ENCODE results near the gene RIN2. TPM values are rescaled to one million over a fixed set of nuclear protein-coding genes. Genes with fewer than 3 reads are reported as not detected.

Gene RIN2
- polyA plus RNA-seq, 1 donor (not counting 4 experiments of a cell fraction or from before 2014, with no cell fraction given): 40.1 TPM

DNA sequence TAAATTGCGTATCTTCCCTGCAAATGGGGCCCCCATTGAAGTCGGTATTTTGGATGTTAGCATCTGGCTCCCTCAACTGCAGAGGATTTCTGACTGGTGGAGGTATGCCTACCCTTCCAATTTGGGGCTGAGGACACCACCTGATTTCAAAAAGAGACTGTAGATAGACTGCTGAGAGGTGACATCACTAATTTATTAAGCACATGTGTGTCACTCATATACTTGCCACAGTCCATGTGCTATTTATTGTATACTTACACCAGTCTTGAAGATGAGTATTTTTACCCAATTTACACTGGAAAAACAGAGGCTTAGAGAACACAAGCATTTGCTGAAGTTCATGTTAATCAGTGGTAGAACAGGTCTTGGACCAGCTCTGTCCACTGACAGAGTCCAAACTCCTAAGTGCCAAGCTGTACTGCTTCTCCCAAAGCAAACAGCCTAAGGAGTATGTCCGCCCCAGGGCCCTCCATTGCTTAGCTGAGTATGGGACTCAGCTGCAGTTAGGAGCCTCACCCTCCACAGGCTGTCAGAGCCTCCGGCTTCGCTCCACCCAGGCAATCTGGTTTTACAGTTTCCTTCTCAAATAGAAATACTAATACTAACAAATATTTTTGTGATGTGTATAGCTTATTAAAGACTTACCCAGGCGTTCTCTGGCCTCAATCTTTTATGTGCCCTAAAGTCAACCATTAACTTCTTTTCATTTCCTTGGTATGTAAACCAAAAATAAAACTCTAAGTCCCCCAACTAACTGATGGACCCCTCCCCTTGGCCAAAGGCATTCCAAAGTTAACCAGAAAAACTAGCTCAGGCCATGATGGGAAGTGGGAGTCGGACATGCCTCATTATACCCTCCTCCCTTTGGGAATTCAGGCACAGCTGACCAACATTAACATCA is 17.5 kb downstream of the RIN2 start:
- Histone ChIP-seq H2AFZ (ENCODE audit: control insufficient read depth, low read length) (no peak overlapping the region), H3K4me3 (ENCODE audit: control insufficient read depth in 2 of 3, extremely low read depth in 1 of 3, insufficient read depth in 2 of 3, low read depth in 1 of 3, low read length in 3 of 3) (no peak overlapping the region), H3K9me1 (ENCODE audit: control insufficient read depth, extremely low read depth, insufficient read depth, low read length) (no peaks in the 10 kb centered on the region), H3K4me1 (ENCODE audit: control insufficient read depth, extremely low read depth, insufficient read depth, low read length) (no peaks in the 10 kb centered on the region), H3K27ac (ENCODE audit: control insufficient read depth, insufficient read depth, low read length) (no peak overlapping the region), H3K79me2 (ENCODE audit: control insufficient read depth, insufficient read depth, low read length) (no peaks in the 10 kb centered on the region), H3K27me3 (ENCODE audit: control insufficient read depth, extremely low read depth, insufficient read depth, low read length) (no peaks in the 10 kb centered on the region), H3K36me3 (ENCODE audit: control insufficient read depth in 2 of 2, extremely low read depth in 1 of 2, insufficient read depth in 2 of 2, low read length in 2 of 2) (no peaks in the 10 kb centered on the region), H4K20me1 (ENCODE audit: control insufficient read depth, extremely low read depth, insufficient read depth, low read length) (no peaks in the 10 kb centered on the region), H3K9ac (ENCODE audit: control insufficient read depth, extremely low read depth, insufficient read depth, low read length) (no peak overlapping the region), H3K9me3 (ENCODE audit: control insufficient read depth, low read depth, low read length) (no peaks in the 10 kb centered on the region), H3K4me2 (ENCODE audit: control insufficient read depth, extremely low read depth, insufficient read depth, low read depth, low read length) (no peak overlapping the region)
- dilution Hi-C loops (cut with MboI; ENCODE audit: extremely low pct_ligation_motif_present, low sequenced_read_pairs): no loop called here
- TF ChIP-seq, protein P1, sequence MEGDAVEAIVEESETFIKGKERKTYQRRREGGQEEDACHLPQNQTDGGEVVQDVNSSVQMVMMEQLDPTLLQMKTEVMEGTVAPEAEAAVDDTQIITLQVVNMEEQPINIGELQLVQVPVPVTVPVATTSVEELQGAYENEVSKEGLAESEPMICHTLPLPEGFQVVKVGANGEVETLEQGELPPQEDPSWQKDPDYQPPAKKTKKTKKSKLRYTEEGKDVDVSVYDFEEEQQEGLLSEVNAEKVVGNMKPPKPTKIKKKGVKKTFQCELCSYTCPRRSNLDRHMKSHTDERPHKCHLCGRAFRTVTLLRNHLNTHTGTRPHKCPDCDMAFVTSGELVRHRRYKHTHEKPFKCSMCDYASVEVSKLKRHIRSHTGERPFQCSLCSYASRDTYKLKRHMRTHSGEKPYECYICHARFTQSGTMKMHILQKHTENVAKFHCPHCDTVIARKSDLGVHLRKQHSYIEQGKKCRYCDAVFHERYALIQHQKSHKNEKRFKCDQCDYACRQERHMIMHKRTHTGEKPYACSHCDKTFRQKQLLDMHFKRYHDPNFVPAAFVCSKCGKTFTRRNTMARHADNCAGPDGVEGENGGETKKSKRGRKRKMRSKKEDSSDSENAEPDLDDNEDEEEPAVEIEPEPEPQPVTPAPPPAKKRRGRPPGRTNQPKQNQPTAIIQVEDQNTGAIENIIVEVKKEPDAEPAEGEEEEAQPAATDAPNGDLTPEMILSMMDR (optimal IDR thresholded peaks at IDR 0.05 in 1 of 3, IDR thresholded peaks at IDR 0.05 in 1 of 3, conservative IDR thresholded peaks at IDR 0.05 in 1 of 3; ENCODE audit: extremely low read depth in 1 of 3, insufficient read depth in 2 of 3, low read length in 3 of 3): no peak
- no peak for TF ChIP-seq EZH2 (IDR thresholded peaks at IDR 0.05; ENCODE audit: low read length)
- FAIRE-seq (no peak), DNase-seq (ENCODE audit: low read depth, low spot score) (no peak)

DNA sequence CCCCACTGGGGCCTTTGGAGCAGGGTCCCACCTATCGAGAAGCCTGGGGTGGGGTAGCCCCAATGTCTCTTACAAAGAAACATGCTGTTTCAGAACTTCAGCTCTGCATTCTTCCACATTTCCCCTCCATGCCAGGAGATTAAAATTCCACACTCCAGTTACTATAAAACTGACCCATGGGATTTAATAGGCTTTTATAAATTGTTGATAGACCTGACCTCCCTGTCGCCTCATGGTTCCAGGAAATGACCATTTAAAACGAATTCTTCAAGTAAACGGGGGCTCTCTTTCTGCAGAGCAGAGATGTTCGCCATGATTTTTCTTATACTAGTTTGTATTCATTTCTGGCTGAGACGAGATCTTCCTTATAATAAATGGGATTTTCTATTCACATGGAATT is 19.3 kb downstream of the RIN2 start:
- no peak for FAIRE-seq
- H3K9me3 ChIP-seq (ENCODE audit: control insufficient read depth, low read depth, low read length): no peaks in the 10 kb centered on the region
- H3K36me3 ChIP-seq (ENCODE audit: control insufficient read depth in 2 of 2, extremely low read depth in 1 of 2, insufficient read depth in 2 of 2, low read length in 2 of 2): no peaks in the 10 kb centered on the region
- dilution Hi-C loops (cut with MboI; ENCODE audit: extremely low pct_ligation_motif_present, low sequenced_read_pairs): no loop called here
- H3K27ac ChIP-seq (ENCODE audit: control insufficient read depth, insufficient read depth, low read length): no peak overlapping the region
- TF ChIP-seq, protein P1 (optimal IDR thresholded peaks at IDR 0.05 in 1 of 3, IDR thresholded peaks at IDR 0.05 in 1 of 3, conservative IDR thresholded peaks at IDR 0.05 in 1 of 3; ENCODE audit: extremely low read depth in 1 of 3, insufficient read depth in 2 of 3, low read length in 3 of 3): no peak
- no peaks in the 10 kb centered on the region for H3K79me2 ChIP-seq (ENCODE audit: control insufficient read depth, insufficient read depth, low read length)
- no peak for DNase-seq (ENCODE audit: low read depth, low spot score)
- no peaks in the 10 kb centered on the region for H3K4me1 ChIP-seq (ENCODE audit: control insufficient read depth, extremely low read depth, insufficient read depth, low read length)
- no peak overlapping the region for H2AFZ ChIP-seq (ENCODE audit: control insufficient read depth, low read length)
- H4K20me1 ChIP-seq (ENCODE audit: control insufficient read depth, extremely low read depth, insufficient read depth, low read length): no peaks in the 10 kb centered on the region
- H3K4me2 ChIP-seq (ENCODE audit: control insufficient read depth, extremely low read depth, insufficient read depth, low read depth, low read length): no peak overlapping the region
- no peak overlapping the region for H3K4me3 ChIP-seq (ENCODE audit: control insufficient read depth in 2 of 3, extremely low read depth in 1 of 3, insufficient read depth in 2 of 3, low read depth in 1 of 3, low read length in 3 of 3)
- no peaks in the 10 kb centered on the region for H3K27me3 ChIP-seq (ENCODE audit: control insufficient read depth, extremely low read depth, insufficient read depth, low read length)
- H3K9ac ChIP-seq (ENCODE audit: control insufficient read depth, extremely low read depth, insufficient read depth, low read length): no peak overlapping the region
- H3K9me1 ChIP-seq (ENCODE audit: control insufficient read depth, extremely low read depth, insufficient read depth, low read length): no peaks in the 10 kb centered on the region

Data from keratinocyte (primary cell).